Testis (tissue), 2 donors: Measurements from ENCODE around the gene RPS6KA5.

Experiments
- CTCF ChIP-seq, 3 experiments: fragments of 450-650 bp in 2 of 3; fragments of 200-600 bp in 1 of 3; sonication (generic) in 1 of 3; IDR thresholded peaks; one replicate each; pipeline ENCODE4 v1.5.1; 2016 to 2019; ENCODE audit warnings: antibody characterized with exemption in 3 of 3, mild to moderate bottlenecking in 2 of 3, moderate library complexity in 1 of 3
- POLR2A ChIP-seq: fragments of 450-650 bp; IDR thresholded peaks from one replicate; pipeline ENCODE4 v1.6.1; 2017; ENCODE audit warnings: antibody characterized with exemption, mild to moderate bottlenecking, moderate library complexity

- TF ChIP-seq CTCF (IDR thresholded peaks at IDR 0.05) = no peak
- TF ChIP-seq POLR2A = no peak
Measured at GRCh38 chr14:90970167-90970600, 90.3 kb downstream of the RPS6KA5 start.
